Spleen (tissue), 11 donors: ENCODE results near the gene CNOT6. TPM values are rescaled to one million over a fixed set of nuclear protein-coding genes. Genes with fewer than 3 reads are reported as not detected.

Experiments
- DNase-seq: peaks from one replicate; pipeline ENCODE4 v3.0.0-alpha.2; 2020
- H3K27ac ChIP-seq, 8 donors: fragments of 200-600 bp; sonication (generic) in 7 of 8; 1 replicate in 4 of 8; 2 replicates in 4 of 8; pipeline versions ENCODE4 v1.5.0 to v1.8.0; 2016 to 2021; ENCODE audit warnings: inconsistent platforms in 4 of 8, mild to moderate bottlenecking in 4 of 8, moderate library complexity in 1 of 8
- H3K27me3 ChIP-seq, 7 donors: fragments of 200-600 bp; sonication (generic) in 6 of 7; replicated peaks in 1 of 7; 1 replicate in 4 of 7; 2 replicates in 3 of 7; pipeline versions ENCODE4 v1.5.0 to v1.8.0; 2016 to 2021; ENCODE audit warnings: inconsistent platforms in 3 of 7, mild to moderate bottlenecking in 1 of 7
- H3K36me3 ChIP-seq, 6 donors: fragments of 200-600 bp; sonication (generic) in 5 of 6; 1 replicate in 4 of 6; 2 replicates in 2 of 6; pipeline versions ENCODE4 v1.5.0 to v1.8.0; 2016 to 2021; ENCODE audit warnings: inconsistent platforms in 2 of 6
- H3K4me1 ChIP-seq, 6 donors: fragments of 200-600 bp; sonication (generic) in 5 of 6; 1 replicate in 3 of 6; 2 replicates in 3 of 6; pipeline versions ENCODE4 v1.5.0 to v1.8.0; 2016 to 2021; ENCODE audit warnings: inconsistent platforms in 3 of 6
- H3K4me3 ChIP-seq, 8 donors: fragments of 200-600 bp; sonication (generic) in 7 of 8; 1 replicate in 4 of 8; 2 replicates in 4 of 8; pipeline versions ENCODE4 v1.5.0 to v1.8.0; 2016 to 2021; ENCODE audit warnings: inconsistent platforms in 4 of 8, mild to moderate bottlenecking in 4 of 8, moderate library complexity in 2 of 8
- H3K9me3 ChIP-seq, 8 donors: fragments of 200-600 bp; sonication (generic) in 7 of 8; 1 replicate in 4 of 8; 2 replicates in 4 of 8; pipeline versions ENCODE4 v1.5.0 to v1.8.0; 2016 to 2021; ENCODE audit warnings: inconsistent platforms in 4 of 8
- CTCF ChIP-seq, 11 experiments: fragments of 200-600 bp in 7 of 11; fragments of 450-650 bp in 4 of 11; sonication (generic) in 4 of 11; IDR thresholded peaks in 8 of 11; conservative IDR thresholded peaks in 3 of 11; 1 replicate in 7 of 11; 2 replicates in 4 of 11; pipeline versions ENCODE4 v1.4.0 to v1.8.0; 2016 to 2021; ENCODE audit warnings: antibody characterized with exemption in 11 of 11, inconsistent platforms in 4 of 11, mild to moderate bottlenecking in 1 of 11
- POLR2A ChIP-seq, 3 donors: fragments of 450-650 bp; IDR thresholded peaks; one replicate each; pipeline ENCODE4 v1.5.1; 2017; ENCODE audit warnings: antibody characterized with exemption in 3 of 3, mild to moderate bottlenecking in 1 of 3
- POLR2AphosphoS5 ChIP-seq, 3 donors: sonication (generic); formaldehyde crosslinking; IDR thresholded peaks; one replicate each; pipeline ENCODE4 v1.5.1; 2017; ENCODE audit warnings: antibody characterized with exemption in 3 of 3
- WGBS, 5 donors: extraction: QIAGEN DNeasy Blood & Tissue Kit in 3 of 5; methylation state at CpG; one replicate each; pipeline versions ENCODE4 v1.1.5 to v1.1.7; 2013 to 2018; 5-methylcytosine and 5-hydroxymethylcytosine counted together
- intact Hi-C: fragments of 100-400 bp; cut with DNase I; formaldehyde crosslinking; loops from one replicate; pipeline ENCODE4 v1.15.0; 2023; ENCODE audit warnings: low total_unique reads
- polyA plus RNA-seq, 3 donors: library from polyadenylated mRNA; stranded (reverse); fragments of 200-250 nt; gene quantifications; one replicate each; pipeline ENCODE4 v1.2.1, GENCODE V29; 2013
- total RNA-seq, 7 donors: library from RNA; depleted of rRNA in 3 of 7; stranded (reverse); fragments of >200 nt in 3 of 7; fragmentation: NEBNext Ultra II Directional in 4 of 7; extraction: Animal tissue kit (Norgen Biotek cat#: 25700) in 4 of 7; gene quantifications; one replicate each; pipeline versions ENCODE4 v1.1.0 to v1.2.1, GENCODE V29; 2016 to 2021
- donor health status: healthy with polysubstance abuse.
- donor health status: DM: no; HTN: no; CAD: no; lungs with moderate emphysema.
- donor health status: DM: no; HTN: no; CAD: no.
- donor health status: Bipolar disorder and iron deficiency.
- donor health status: healthy.
- donor health status: DM: no; HTN: no; CAD: no.
- donor health status: DM: yes; HTN: yes; CAD: no.

Gene CNOT6
- total and polyA plus RNA-seq, 10 donors: 5.5 to 26.5 (median 21.6) TPM

- no peak for TF ChIP-seq POLR2AphosphoS5 (IDR thresholded peaks at IDR 0.05)
- TF ChIP-seq CTCF (IDR thresholded peaks at IDR 0.05 in 8 of 11, conservative IDR thresholded peaks at IDR 0.05 in 3 of 11): no peak
- TF ChIP-seq POLR2A (IDR thresholded peaks at IDR 0.05): no peak
- intact Hi-C loops: no loop called here
- H3K27me3 ChIP-seq: no peaks in the 10 kb centered on the region
- WGBS, 5 donors: 76 to 93% (median 91%) methylated on average over 5 of the region's 5 CpGs
- H3K4me1 ChIP-seq: peaks cover 0 to 78% (median 10%) of the 10 kb centered on the region in 6 donors
- no peak for DNase-seq
- H3K27ac ChIP-seq: no peak overlapping the region
- no peaks in the 10 kb centered on the region for H3K36me3 ChIP-seq
- H3K4me3 ChIP-seq: no peak overlapping the region
- H3K9me3 ChIP-seq: no peaks in the 10 kb centered on the region
Measured at GRCh38 chr5:180516440-180516839, 22.3 kb downstream of the CNOT6 start.

- no peak for TF ChIP-seq CTCF (IDR thresholded peaks at IDR 0.05 in 8 of 11, conservative IDR thresholded peaks at IDR 0.05 in 3 of 11)
- peak in 1 of 3 donors; percentile 12 for TF ChIP-seq POLR2AphosphoS5 (IDR thresholded peaks at IDR 0.05)
- Histone ChIP-seq H3K4me1 (peaks cover 3 to 92% (median 30%) of the 10 kb centered on the region in 6 donors), H3K36me3 (no peaks in the 10 kb centered on the region), H3K4me3 (no peak overlapping the region), H3K9me3 (no peaks in the 10 kb centered on the region), H3K27ac (peak overlapping the region in 2 of 8 donors; percentile 52 to 65), H3K27me3 (no peaks in the 10 kb centered on the region)
- intact Hi-C loops: no loop called here
- 57 to 81% (median 61%) methylated on average over 3 of the region's 3 CpGs for whole genome bisulfite sequencing, 5 donors
- DNase-seq: no peak
Measured at GRCh38 chr5:180519098-180519497, 24.9 kb downstream of the CNOT6 start.

DNA sequence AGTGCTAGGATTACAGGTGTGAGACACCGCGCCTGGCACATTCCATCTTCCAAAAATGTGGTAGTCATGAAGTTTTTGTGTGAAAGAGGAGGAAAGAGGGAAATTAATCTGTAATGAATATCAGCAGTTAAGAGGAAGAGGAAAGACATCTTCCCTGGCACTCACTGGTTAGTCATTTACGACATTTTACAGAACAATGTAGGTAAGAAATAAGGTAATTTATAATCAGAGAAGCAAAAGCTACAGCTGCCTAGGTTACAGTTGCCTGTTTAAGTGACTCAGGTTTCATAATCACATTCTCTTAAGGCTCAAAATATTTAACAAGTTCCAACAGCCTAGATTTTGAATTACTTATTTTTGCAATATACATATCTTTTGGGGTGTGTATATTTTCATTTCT is 26.9 kb downstream of the CNOT6 start:
- H3K4me1 ChIP-seq: peaks cover 7 to 93% (median 44%) of the 10 kb centered on the region in 6 donors
- H3K36me3 ChIP-seq: no peaks in the 10 kb centered on the region
- H3K4me3 ChIP-seq: no peak overlapping the region
- H3K27me3 ChIP-seq: no peaks in the 10 kb centered on the region
- WGBS, 5 donors: 89 to 96% (median 93%) methylated on average over 3 of the region's 3 CpGs
- no peak for TF ChIP-seq POLR2AphosphoS5 (IDR thresholded peaks at IDR 0.05)
- no peak for TF ChIP-seq CTCF (IDR thresholded peaks at IDR 0.05 in 8 of 11, conservative IDR thresholded peaks at IDR 0.05 in 3 of 11)
- no peak for TF ChIP-seq POLR2A (IDR thresholded peaks at IDR 0.05)
- no peaks in the 10 kb centered on the region for H3K9me3 ChIP-seq
- intact Hi-C loops: no loop called here
- H3K27ac ChIP-seq: no peak overlapping the region
- no peak for DNase-seq

- TF ChIP-seq POLR2AphosphoS5 (IDR thresholded peaks at IDR 0.05): no peak
- TF ChIP-seq POLR2A (IDR thresholded peaks at IDR 0.05): no peak
- no peak for TF ChIP-seq CTCF (IDR thresholded peaks at IDR 0.05 in 8 of 11, conservative IDR thresholded peaks at IDR 0.05 in 3 of 11)
- H3K9me3 ChIP-seq: no peaks in the 10 kb centered on the region
- H3K27me3 ChIP-seq: no peaks in the 10 kb centered on the region
- WGBS, 5 donors: 93 to 100% (median 95%) methylated on average over 1 of the region's 1 CpG
- peaks cover 7 to 98% (median 46%) of the 10 kb centered on the region in 6 donors for H3K4me1 ChIP-seq
- H3K4me3 ChIP-seq: no peak overlapping the region
- H3K36me3 ChIP-seq: no peaks in the 10 kb centered on the region
- intact Hi-C loops: no loop called here
- no peak overlapping the region for H3K27ac ChIP-seq
- no peak for DNase-seq
Measured at GRCh38 chr5:180521591-180521990, 27.4 kb downstream of the CNOT6 start.
